Measurements from ENCODE around the gene FBXO31.
"Not testable (repeated sequence)": the region's sequence is repeated elsewhere in the genome, so short reads cannot be mapped to it uniquely, and the experiment has no call there.

Gene FBXO31

GRCh38 chr16:87390641-87391323 lies 7.2 kb upstream of the FBXO31 start:
- peaks cover 7% of the 10 kb centered on the region for H3K4me1 ChIP-seq (ENCODE audit: control insufficient read depth, insufficient read depth, low read length)
- H3K9me3 ChIP-seq (ENCODE audit: control insufficient read depth, insufficient read depth, low read depth, low read length), result no peaks in the 10 kb centered on the region
- POLR2A ChIA-PET, result no interaction called here
- peaks cover 0 to 5% of the 10 kb centered on the region in 2 experiments; a peak in 1 of 3 replicates for H3K36me3 ChIP-seq (ENCODE audit: control insufficient read depth in 2 of 2, insufficient read depth in 1 of 2, low read length in 2 of 2)
- peak overlapping the region; percentile 81; the same call in 1 of the 2 replicates for H3K27ac ChIP-seq (ENCODE audit: extremely low read depth, low read depth, low read length)
- CTCF ChIA-PET, result interaction anchor here (0.6 to 0.7 kb wide), 3 partner anchors 180 to 378 kb away, joined by 3 read pairs; no protein-coding TSS in a partner anchor
- TF ChIP-seq ZNF76 (tag by site-specific recombination; IDR thresholded peaks at IDR 0.05; ENCODE audit: borderline replicate concordance, low read depth) (no peak), ZBTB6 (tag by site-specific recombination; IDR thresholded peaks at IDR 0.05) (peak; percentile 35; the same call in 1 of the 2 replicates), ZNF530 (tag by site-specific recombination; IDR thresholded peaks at IDR 0.05; ENCODE audit: low read depth) (no peak), ZNF121 (tag by site-specific recombination; IDR thresholded peaks at IDR 0.05) (peak; percentile 86), ZNF324 (tag by site-specific recombination; IDR thresholded peaks at IDR 0.05) (no peak), ZSCAN16 (tag by site-specific recombination; IDR thresholded peaks at IDR 0.05) (no peak)
- H3K4me3 ChIP-seq (ENCODE audit: low read depth, low read length), result no peak overlapping the region

GRCh38 chr16:87389914-87390313 lies 6.3 kb upstream of the FBXO31 start:
- CTCF ChIA-PET; POLR2A ChIA-PET; H3K27ac ChIP-seq (ENCODE audit: extremely low read depth, low read depth, low read length): not testable (repeated sequence)

GRCh38 chr16:87389245-87389644 lies 5.7 kb upstream of the FBXO31 start:
- CTCF ChIA-PET, result interaction anchor here (1.0 to 1.9 kb wide), 2 partner anchors 92 to 247 kb away, joined by 3 to 8 read pairs; no protein-coding TSS in a partner anchor
- H3K9me3 ChIP-seq (ENCODE audit: control insufficient read depth, insufficient read depth, low read depth, low read length), result no peaks in the 10 kb centered on the region
- no peaks in the 10 kb centered on the region for H3K36me3 ChIP-seq (ENCODE audit: control insufficient read depth in 2 of 2, insufficient read depth in 1 of 2, low read length in 2 of 2)
- no peak overlapping the region for H3K4me3 ChIP-seq (ENCODE audit: low read depth, low read length)
- POLR2A ChIA-PET, result no interaction called here
- H3K4me1 ChIP-seq (ENCODE audit: control insufficient read depth, insufficient read depth, low read length), result peaks cover 7% of the 10 kb centered on the region
- H3K27ac ChIP-seq (ENCODE audit: extremely low read depth, low read depth, low read length), result no peak overlapping the region; the same call in none of the 2 replicates
- TF ChIP-seq ZNF449 (tag by site-specific recombination; IDR thresholded peaks at IDR 0.05), result no peak
- TF ChIP-seq CTCF (tag by site-specific recombination; IDR thresholded peaks at IDR 0.05), result no peak
- no peak for TF ChIP-seq ZNF707 (tag by site-specific recombination; IDR thresholded peaks at IDR 0.05)
- TF ChIP-seq ZNF571 (tag by site-specific recombination; IDR thresholded peaks at IDR 0.05), result no peak
- TF ChIP-seq ZNF423 (tag by site-specific recombination; IDR thresholded peaks at IDR 0.05), result no peak
- no peak for TF ChIP-seq ZNF18 (tag by site-specific recombination; IDR thresholded peaks at IDR 0.05)
- TF ChIP-seq ZNF433 (tag by site-specific recombination; IDR thresholded peaks at IDR 0.05; ENCODE audit: low read depth), result no peak
- no peak for TF ChIP-seq ATF2 (tag by site-specific recombination; IDR thresholded peaks at IDR 0.05; ENCODE audit: low read depth)
- TF ChIP-seq ZNF184 (tag by site-specific recombination; IDR thresholded peaks at IDR 0.05), result no peak
- no peak for TF ChIP-seq ZNF274 (IDR thresholded peaks at IDR 0.05; ENCODE audit: low read length)
- TF ChIP-seq ZNF274 (tag by site-specific recombination; IDR thresholded peaks at IDR 0.05; ENCODE audit: borderline replicate concordance), result no peak
- TF ChIP-seq ZNF600 (tag by site-specific recombination; IDR thresholded peaks at IDR 0.05), result no peak
- no peak for TF ChIP-seq ZNF266 (tag by site-specific recombination; IDR thresholded peaks at IDR 0.05; ENCODE audit: low read depth)
- no peak for TF ChIP-seq PATZ1 (tag by site-specific recombination; IDR thresholded peaks at IDR 0.05)
- no peak for TF ChIP-seq ZNF23 (tag by site-specific recombination; IDR thresholded peaks at IDR 0.05; ENCODE audit: borderline replicate concordance)

More at GRCh38 chr16:87389914-87390313, 6.3 kb upstream of the FBXO31 start:
- H3K4me1 ChIP-seq (ENCODE audit: control insufficient read depth, insufficient read depth, low read length); H3K36me3 ChIP-seq (ENCODE audit: control insufficient read depth in 2 of 2, insufficient read depth in 1 of 2, low read length in 2 of 2); H3K9me3 ChIP-seq (ENCODE audit: control insufficient read depth, insufficient read depth, low read depth, low read length); H3K4me3 ChIP-seq (ENCODE audit: low read depth, low read length): not testable (repeated sequence)
- TF ChIP-seq OSR2 (tag by site-specific recombination; IDR thresholded peaks at IDR 0.05), result 0 out of 2 replicates have a peak, but pooled peaks have one; percentile 10

All from HEK293 (cell line).